SU-DHL-6 (cell line): Measurements from ENCODE around the gene SLC19A1.

Experiments used
- H2AFZ ChIP-seq: fragments of 200-600 bp; sonication (generic); 2 replicates; pipeline ENCODE4 v1.6.1; 2014; ENCODE audit warnings: low read depth, mild to moderate bottlenecking, moderate library complexity, mixed read lengths, antibody characterized with exemption, low read length; ENCODE audit not compliant: severe bottlenecking
- H3F3A ChIP-seq: fragments of 200-600 bp; shearing (Covaris generic); 2 replicates; pipeline ENCODE4 v1.6.0; 2016; ENCODE audit warnings: antibody characterized with exemption, mild to moderate bottlenecking; ENCODE audit not compliant: insufficient read depth
- H3K27ac ChIP-seq: fragments of 200-600 bp; sonication (generic); 2 replicates; pipeline ENCODE4 v1.5.1; 2016; ENCODE audit warnings: low read depth, mild to moderate bottlenecking, low read length, moderate library complexity, mixed read lengths
- H3K27me3 ChIP-seq: fragments of 200-600 bp; sonication (generic), shearing (Covaris generic); 2 replicates; pipeline ENCODE4 v1.6.0; 2014; ENCODE audit warnings: mild to moderate bottlenecking, low read length
- H3K36me3 ChIP-seq: fragments of 200-600 bp; sonication (generic); 2 replicates; pipeline ENCODE4 v1.6.1; 2014; ENCODE audit warnings: mild to moderate bottlenecking, low read length, mixed read lengths
- H3K4me2 ChIP-seq: fragments of 300-600, 200-600 bp; shearing (Covaris generic), sonication (generic); 2 replicates; pipeline ENCODE4 v1.6.0; 2014; ENCODE audit warnings: low read length, low read depth, mild to moderate bottlenecking; ENCODE audit not compliant: poor library complexity, severe bottlenecking
- H3K4me3 ChIP-seq: fragments of 200-600 bp; sonication (generic); 2 replicates; pipeline ENCODE4 v1.5.1; 2014; ENCODE audit warnings: antibody characterized with exemption, low read length, mild to moderate bottlenecking, mixed read lengths; ENCODE audit not compliant: insufficient read depth, poor library complexity, severe bottlenecking
- H3K79me2 ChIP-seq: fragments of 200-600 bp; sonication (generic); 2 replicates; pipeline ENCODE4 v1.6.1; 2014; ENCODE audit warnings: mild to moderate bottlenecking, low read length, moderate library complexity; ENCODE audit not compliant: insufficient read depth
- H3K9ac ChIP-seq: fragments of 200-600 bp; sonication (generic); 2 replicates; pipeline ENCODE4 v1.7.0; 2014; ENCODE audit warnings: mild to moderate bottlenecking, low read length
- H3K9me2 ChIP-seq: fragments of 200-600 bp; sonication (generic); replicated peaks from 2 replicates; pipeline ENCODE4 v1.6.1; 2014; ENCODE audit warnings: low read length; ENCODE audit not compliant: insufficient read depth
- H3K9me3 ChIP-seq: fragments of 200-600 bp; sonication (generic); 2 replicates; pipeline ENCODE4 v1.6.1; 2014; ENCODE audit warnings: low read length, mixed read lengths; ENCODE audit not compliant: insufficient read depth
- H4K20me1 ChIP-seq: fragments of 200-600 bp; sonication (generic); 2 replicates; pipeline ENCODE4 v1.6.1; 2014; ENCODE audit warnings: low read depth, mild to moderate bottlenecking, antibody characterized with exemption, low read length, moderate library complexity, mixed read lengths
- CTCF ChIP-seq: fragments of 200-600 bp; sonication (generic); IDR thresholded peaks from one replicate; pipeline ENCODE4 v1.5.1; 2017; ENCODE audit warnings: antibody characterized with exemption, mild to moderate bottlenecking, low read length, moderate library complexity; ENCODE audit not compliant: insufficient read depth, poor library complexity, severe bottlenecking
- EZH2phosphoT487 ChIP-seq: fragments of 200-600 bp; sonication (generic), shearing (Covaris generic); conservative IDR thresholded peaks from 2 replicates; pipeline ENCODE4 v1.6.1; 2018; ENCODE audit warnings: mild to moderate bottlenecking, antibody characterized with exemption, low read length, moderate library complexity, mixed read lengths

Gene SLC19A1

GRCh38 chr21:45493401-45494001 is 48.7 kb downstream of the SLC19A1 start:
- H3K27ac ChIP-seq: no peak overlapping the region
- H3K9me3 ChIP-seq: no peaks in the 10 kb centered on the region
- H3F3A ChIP-seq: no peaks in the 10 kb centered on the region
- TF ChIP-seq CTCF: no peak
- no peak for TF ChIP-seq EZH2phosphoT487
- H3K36me3 ChIP-seq: no peaks in the 10 kb centered on the region
- no peak overlapping the region for H3K4me3 ChIP-seq
- no peaks in the 10 kb centered on the region for H4K20me1 ChIP-seq
- no peaks in the 10 kb centered on the region for H3K27me3 ChIP-seq
- no peak overlapping the region for H3K9ac ChIP-seq
- no peaks in the 10 kb centered on the region for H3K79me2 ChIP-seq
- no peak overlapping the region for H2AFZ ChIP-seq
- no peaks in the 10 kb centered on the region for H3K9me2 ChIP-seq
- no peak overlapping the region for H3K4me2 ChIP-seq

GRCh38 chr21:45492765-45493164 is 49.5 kb downstream of the SLC19A1 start:
- Histone ChIP-seq H3K79me2 (no peaks in the 10 kb centered on the region), H2AFZ (no peak overlapping the region), H3K4me3 (no peak overlapping the region), H3K27me3 (no peaks in the 10 kb centered on the region), H3K9me2 (no peaks in the 10 kb centered on the region), H3K27ac (no peak overlapping the region), H3K9ac (no peak overlapping the region), H3K4me2 (no peak overlapping the region), H4K20me1 (no peaks in the 10 kb centered on the region), H3F3A (no peaks in the 10 kb centered on the region), H3K9me3 (no peaks in the 10 kb centered on the region), H3K36me3 (no peaks in the 10 kb centered on the region)
- no peak for TF ChIP-seq EZH2phosphoT487
- no peak for TF ChIP-seq CTCF

DNA sequence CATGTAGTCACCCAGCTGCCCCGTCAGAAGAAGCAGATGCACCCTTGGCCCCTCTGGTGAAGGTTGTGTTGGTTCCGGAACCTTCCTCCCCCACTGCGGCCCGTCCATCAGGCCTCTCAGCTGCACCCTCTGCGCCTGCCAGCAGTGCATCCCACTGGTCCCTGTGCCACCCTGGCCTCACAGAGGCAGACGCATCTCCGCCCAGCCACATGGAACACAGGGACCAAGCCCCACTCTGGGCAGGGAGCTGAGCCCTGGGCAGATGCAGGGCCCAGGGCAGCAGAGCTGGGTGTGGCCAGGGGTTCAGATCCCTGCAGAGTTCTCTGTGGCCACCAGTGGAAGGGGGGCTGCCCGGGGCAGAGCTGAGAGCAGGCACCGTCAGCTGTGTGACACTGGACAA is 50.6 kb downstream of the SLC19A1 start:
- no peaks in the 10 kb centered on the region for H3K36me3 ChIP-seq
- no peaks in the 10 kb centered on the region for H3K79me2 ChIP-seq
- TF ChIP-seq EZH2phosphoT487: no peak
- TF ChIP-seq CTCF: no peak
- no peak overlapping the region for H3K4me3 ChIP-seq
- H3K9me3 ChIP-seq: no peaks in the 10 kb centered on the region
- H3K27me3 ChIP-seq: no peaks in the 10 kb centered on the region
- H3F3A ChIP-seq: no peaks in the 10 kb centered on the region
- no peak overlapping the region for H3K9ac ChIP-seq
- no peak overlapping the region for H3K4me2 ChIP-seq
- no peaks in the 10 kb centered on the region for H4K20me1 ChIP-seq
- no peak overlapping the region for H3K27ac ChIP-seq
- H3K9me2 ChIP-seq: no peaks in the 10 kb centered on the region
- H2AFZ ChIP-seq: no peak overlapping the region

DNA sequence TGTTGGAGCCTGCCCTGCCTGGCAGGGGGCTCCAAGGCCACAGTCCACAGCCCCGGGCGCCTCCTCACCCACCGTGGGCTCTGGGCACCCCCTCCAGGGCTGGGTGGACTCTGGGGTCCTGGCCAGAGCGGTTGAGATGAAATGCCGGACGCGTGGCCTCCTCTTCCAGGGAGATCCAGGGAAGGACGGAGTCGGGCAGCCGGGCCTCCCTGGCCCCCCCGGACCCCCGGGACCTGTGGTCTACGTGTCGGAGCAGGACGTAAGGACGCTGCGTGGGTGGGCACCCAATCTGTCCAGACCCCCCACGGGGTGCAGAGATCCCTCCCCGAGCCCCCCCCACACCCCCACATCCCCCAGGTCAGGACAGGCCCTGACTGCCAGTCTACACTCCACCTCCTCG is 51.2 kb downstream of the SLC19A1 start:
- Histone ChIP-seq H3K36me3 (no peaks in the 10 kb centered on the region), H3K4me3 (no peak overlapping the region), H3K79me2 (no peaks in the 10 kb centered on the region), H3F3A (no peaks in the 10 kb centered on the region), H3K4me2 (no peak overlapping the region), H3K9ac (no peak overlapping the region), H4K20me1 (no peaks in the 10 kb centered on the region), H3K9me3 (no peaks in the 10 kb centered on the region), H2AFZ (no peak overlapping the region), H3K27ac (no peak overlapping the region), H3K9me2 (no peaks in the 10 kb centered on the region), H3K27me3 (no peaks in the 10 kb centered on the region)
- no peak for TF ChIP-seq EZH2phosphoT487
- TF ChIP-seq CTCF: no peak
